HUDEP-2 (cell line): ENCODE measurements around the gene PIRT.

Experiments
- DNase-seq, 76 experiments: peaks; one replicate each; lab custom pipeline; 2025; ENCODE audit not compliant: unreplicated experiment in 76 of 76; lab: John Stamatoyannopoulos, UW

Gene PIRT

GRCh38 chr17:10824874-10825273 lies 13.0 kb downstream of the PIRT start:
- DNase-seq, result no peak

- no peak for DNase-seq
Measured at GRCh38 chr17:10821770-10822169, 16.1 kb downstream of the PIRT start.

GRCh38 chr17:10821054-10821453 lies 16.8 kb downstream of the PIRT start:
- no peak for DNase-seq

GRCh38 chr17:10815319-10815718 lies 22.6 kb downstream of the PIRT start:
- DNase-seq, result no peak

- DNase-seq, result no peak
Measured at GRCh38 chr17:10814075-10814474, 23.8 kb downstream of the PIRT start.

- DNase-seq, result peak in 18 of 76 experiments; percentile 1 to 26 (median 7)
Measured at GRCh38 chr17:10812674-10813073, 25.2 kb downstream of the PIRT start.

- no peak for DNase-seq
Measured at GRCh38 chr17:10809605-10810004, 28.3 kb downstream of the PIRT start.

- peak in 1 of 76 experiments; percentile 5 for DNase-seq
Measured at GRCh38 chr17:10807704-10808128, 30.2 kb downstream of the PIRT start.

GRCh38 chr17:10806545-10807262 lies 31.2 kb downstream of the PIRT start:
- no peak for DNase-seq

GRCh38 chr17:10805911-10806310 lies 32.0 kb downstream of the PIRT start:
- DNase-seq, result no peak

GRCh38 chr17:10804546-10804945 lies 33.3 kb downstream of the PIRT start:
- no peak for DNase-seq

- no peak for DNase-seq
Measured at GRCh38 chr17:10803830-10804475, 33.9 kb downstream of the PIRT start, which contains the start of gene TMEM238L. TMEM238L (minus strand) TSS chr17:10804099; CDS start chr17:10803963, 136 bp downstream.

GRCh38 chr17:10803350-10803749 lies 34.5 kb downstream of the PIRT start:
- DNase-seq, result no peak

GRCh38 chr17:10802496-10803284 lies 35.2 kb downstream of the PIRT start:
- no peak for DNase-seq

GRCh38 chr17:10799407-10799806 lies 38.5 kb downstream of the PIRT start:
- DNase-seq, result no peak

GRCh38 chr17:10798910-10799309 lies 39.0 kb downstream of the PIRT start:
- no peak for DNase-seq

GRCh38 chr17:10798332-10798749 lies 39.5 kb downstream of the PIRT start:
- DNase-seq, result no peak

GRCh38 chr17:10797476-10798328 lies 40.2 kb downstream of the PIRT start:
- DNase-seq, result no peak

- no peak for DNase-seq
Measured at GRCh38 chr17:10793816-10794215, 44.1 kb downstream of the PIRT start.

- no peak for DNase-seq
Measured at GRCh38 chr17:10793256-10793655, 44.6 kb downstream of the PIRT start.
